Ovary (tissue), 3 donors: ENCODE measurements around the gene KIAA1217.

Source experiments
- CTCF ChIP-seq, 3 donors: fragments of 450-650 bp in 2 of 3; fragments of 200-600 bp in 1 of 3; IDR thresholded peaks; one replicate each; pipeline versions ENCODE4 v1.5.1 to v1.8.0; 2016 to 2022; ENCODE audit warnings: antibody characterized with exemption in 3 of 3, mild to moderate bottlenecking in 1 of 3
- EP300 ChIP-seq: sonication (generic); formaldehyde crosslinking; IDR thresholded peaks from one replicate; pipeline ENCODE4 v1.6.1; 2017; ENCODE audit warnings: antibody characterized with exemption
- POLR2A ChIP-seq: fragments of 450-650 bp; IDR thresholded peaks from one replicate; pipeline ENCODE4 v1.6.1; 2017; ENCODE audit warnings: antibody characterized with exemption, mild to moderate bottlenecking, moderate library complexity
- donor health status: DM: no; HTN: no; CAD: no.

GRCh38 chr10:24163485-24163884 is 45.5 kb upstream of the KIAA1217 start:
- no peak for TF ChIP-seq CTCF (IDR thresholded peaks at IDR 0.05)
- TF ChIP-seq POLR2A = no peak
- TF ChIP-seq EP300 = no peak
